Esophagus squamous epithelium (tissue), 4 donors: Measurements from ENCODE around the gene C1orf174.

Experiments used
- CTCF ChIP-seq, 6 experiments: fragments of 450-650 bp in 4 of 6; fragments of 200-600 bp in 2 of 6; sonication (generic) in 2 of 6; IDR thresholded peaks; one replicate each; pipeline ENCODE4 v1.5.1; 2016 to 2019; ENCODE audit warnings: antibody characterized with exemption in 6 of 6, mild to moderate bottlenecking in 4 of 6, moderate library complexity in 4 of 6
- POLR2A ChIP-seq, 4 donors: fragments of 450-650 bp; IDR thresholded peaks; one replicate each; pipeline ENCODE4 v1.6.1; 2017; ENCODE audit warnings: antibody characterized with exemption in 4 of 4, mild to moderate bottlenecking in 4 of 4, moderate library complexity in 3 of 4

GRCh38 chr1:3907621-3908165 lies 7.6 kb upstream of the C1orf174 start:
- TF ChIP-seq CTCF (IDR thresholded peaks at IDR 0.05), result no peak
- no peak for TF ChIP-seq POLR2A (IDR thresholded peaks at IDR 0.05)
